Measurements from ENCODE around the gene ARHGEF2. TPM values are rescaled to one million over a fixed set of nuclear protein-coding genes. Genes with fewer than 3 reads are reported as not detected.

The ARHGEF2 gene
- total RNA-seq (2014; rRNA removed; shearing (Covaris generic)), result 153 and 155 TPM in 2 replicates

- DNase-seq (ENCODE audit: low spot score), result peak; percentile 82
These were observed at the start of gene ARHGEF2 for GRCh38 chr1:155978325-155978972. TSS of gene ARHGEF2 (minus strand) at chr1:155978547. CDS start at chr1:155978427, 120 bp downstream.

GRCh38 chr1:156026588-156026987, 48.2 kb upstream of the ARHGEF2 start:
- no peak for DNase-seq (ENCODE audit: low spot score)

- no peak for DNase-seq (ENCODE audit: low spot score)
These were observed 47.5 kb upstream of the ARHGEF2 start for GRCh38 chr1:156025876-156026275.

GRCh38 chr1:156024801-156025200, 46.5 kb upstream of the ARHGEF2 start:
- no peak for DNase-seq (ENCODE audit: low spot score)

- no peak for DNase-seq (ENCODE audit: low spot score)
These were observed 43.6 kb upstream of the ARHGEF2 start for GRCh38 chr1:156021954-156022353.

GRCh38 chr1:156021093-156021428, 42.7 kb upstream of the ARHGEF2 start:
- DNase-seq (ENCODE audit: low spot score), result no peak

- DNase-seq (ENCODE audit: low spot score), result peak; percentile 99
These were observed 42.1 kb upstream of the ARHGEF2 start, which contains the start of gene SSR2 for GRCh38 chr1:156020293-156021092. TSS of gene SSR2 (minus strand) at chr1:156020951. CDS start at chr1:156020167, 784 bp downstream.

- no peak for DNase-seq (ENCODE audit: low spot score)
These were observed 41.6 kb upstream of the ARHGEF2 start for GRCh38 chr1:156019946-156020292.

- DNase-seq (ENCODE audit: low spot score), result no peak
These were observed 36.5 kb upstream of the ARHGEF2 start for GRCh38 chr1:156014829-156015228.

- DNase-seq (ENCODE audit: low spot score), result no peak
These were observed 33.9 kb upstream of the ARHGEF2 start for GRCh38 chr1:156012051-156012817.

GRCh38 chr1:156009404-156009803, 31.1 kb upstream of the ARHGEF2 start:
- no peak for DNase-seq (ENCODE audit: low spot score)

GRCh38 chr1:156006666-156007376, 28.5 kb upstream of the ARHGEF2 start:
- DNase-seq (ENCODE audit: low spot score), result peak; percentile 40

GRCh38 chr1:156004843-156005584, 26.7 kb upstream of the ARHGEF2 start:
- DNase-seq (ENCODE audit: low spot score), result no peak

GRCh38 chr1:156003923-156004188, 25.5 kb upstream of the ARHGEF2 start:
- DNase-seq (ENCODE audit: low spot score), result no peak

- peak; percentile 45 for DNase-seq (ENCODE audit: low spot score)
These were observed 24.0 kb upstream of the ARHGEF2 start for GRCh38 chr1:156002188-156002911.

GRCh38 chr1:156001662-156002171, 23.4 kb upstream of the ARHGEF2 start:
- DNase-seq (ENCODE audit: low spot score), result peak; percentile 79

- no peak for DNase-seq (ENCODE audit: low spot score)
These were observed 22.8 kb upstream of the ARHGEF2 start for GRCh38 chr1:156001021-156001661.

GRCh38 chr1:155999964-156000363, 21.6 kb upstream of the ARHGEF2 start:
- no peak for DNase-seq (ENCODE audit: low spot score)

- DNase-seq (ENCODE audit: low spot score), result no peak
These were observed 17.8 kb upstream of the ARHGEF2 start for GRCh38 chr1:155996166-155996565.

GRCh38 chr1:155993595-155993994, 15.2 kb upstream of the ARHGEF2 start:
- no peak for DNase-seq (ENCODE audit: low spot score)

All from A172 (cell line).